ENCODE measurements around the gene RABGGTA.

Gene RABGGTA, protein sequence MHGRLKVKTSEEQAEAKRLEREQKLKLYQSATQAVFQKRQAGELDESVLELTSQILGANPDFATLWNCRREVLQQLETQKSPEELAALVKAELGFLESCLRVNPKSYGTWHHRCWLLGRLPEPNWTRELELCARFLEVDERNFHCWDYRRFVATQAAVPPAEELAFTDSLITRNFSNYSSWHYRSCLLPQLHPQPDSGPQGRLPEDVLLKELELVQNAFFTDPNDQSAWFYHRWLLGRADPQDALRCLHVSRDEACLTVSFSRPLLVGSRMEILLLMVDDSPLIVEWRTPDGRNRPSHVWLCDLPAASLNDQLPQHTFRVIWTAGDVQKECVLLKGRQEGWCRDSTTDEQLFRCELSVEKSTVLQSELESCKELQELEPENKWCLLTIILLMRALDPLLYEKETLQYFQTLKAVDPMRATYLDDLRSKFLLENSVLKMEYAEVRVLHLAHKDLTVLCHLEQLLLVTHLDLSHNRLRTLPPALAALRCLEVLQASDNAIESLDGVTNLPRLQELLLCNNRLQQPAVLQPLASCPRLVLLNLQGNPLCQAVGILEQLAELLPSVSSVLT

DNA sequence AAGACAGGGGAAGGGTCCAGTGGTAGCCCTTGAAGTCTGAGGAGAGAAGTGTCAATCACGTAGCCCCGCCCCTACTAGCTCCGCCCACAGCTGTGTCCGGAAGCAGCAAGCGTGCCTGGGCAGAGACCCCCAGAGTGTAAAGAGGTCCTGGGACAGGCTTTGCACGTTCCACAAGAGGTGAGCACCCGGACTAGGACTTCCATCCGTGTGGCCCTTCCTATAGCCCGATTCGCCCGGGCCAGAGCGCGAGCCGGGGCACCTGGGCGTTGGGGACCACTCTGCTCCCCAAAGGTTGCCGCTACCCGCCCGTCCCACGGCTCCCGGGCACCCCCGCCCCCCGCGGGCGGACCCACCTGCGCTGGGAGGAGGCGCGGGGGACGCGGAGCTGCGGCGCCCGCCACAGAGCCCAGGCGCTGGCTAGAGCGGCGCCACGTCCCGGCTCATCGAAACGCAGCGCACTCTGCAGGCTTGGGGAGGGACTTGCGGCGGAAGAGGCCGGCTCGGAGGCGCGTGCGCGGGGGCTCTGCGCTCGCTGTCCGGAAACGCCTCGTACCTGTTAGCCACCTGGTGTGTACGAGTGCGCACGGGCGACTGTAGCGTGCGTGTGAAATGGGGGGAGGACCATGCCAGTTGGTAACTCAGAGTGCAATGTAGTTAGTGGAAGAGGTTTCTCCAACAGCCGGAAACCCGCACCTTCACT lies at the start of gene RABGGTA:
RABGGTA (minus strand) TSS at position 464 of the 700 bp plus-strand sequence. CDS start 482 bp downstream, outside the sequence.
- in situ Hi-C loops (cut with MboI; ENCODE audit: low sequenced_read_pairs) = no loop called here

DNA sequence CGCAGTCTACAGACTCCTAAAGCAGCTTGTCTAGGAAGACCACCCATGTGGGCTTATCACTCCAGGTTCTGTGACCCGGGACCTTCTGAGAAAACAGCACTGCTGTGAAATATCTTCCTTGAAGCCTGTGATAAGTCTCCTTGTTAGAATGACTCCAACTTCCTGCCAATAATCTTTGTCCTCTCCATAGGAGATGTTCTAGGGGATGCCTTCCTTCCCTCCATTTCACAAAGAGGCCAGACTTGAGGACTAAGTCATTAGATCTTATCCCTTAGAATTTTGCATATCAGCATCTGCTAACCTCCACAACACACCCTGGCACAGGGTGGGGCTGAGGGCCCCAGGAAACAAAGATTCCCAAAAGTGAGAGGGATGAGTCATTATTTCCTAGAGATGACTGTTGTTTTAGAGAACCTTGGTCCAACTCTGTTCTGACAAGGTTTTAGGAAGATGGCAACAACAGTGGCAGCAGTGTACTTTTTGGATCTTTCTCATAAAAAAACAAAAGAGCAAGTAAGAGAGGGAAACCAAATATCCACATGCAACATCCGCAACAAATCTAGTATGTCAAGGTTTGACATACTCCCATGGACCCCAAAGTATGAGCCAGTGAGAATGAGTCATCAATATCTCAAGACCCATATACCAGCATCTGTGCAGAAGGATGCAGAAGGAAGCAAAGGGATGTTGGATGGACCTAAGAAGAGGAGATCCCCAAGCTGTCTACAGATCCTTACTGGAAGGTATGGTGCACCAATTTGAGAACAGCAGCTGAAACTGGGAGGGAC lies 45.9 kb upstream of the RABGGTA start:
- in situ Hi-C loops (cut with MboI; ENCODE audit: low sequenced_read_pairs) = no loop called here

- in situ Hi-C loops (cut with MboI; ENCODE audit: low sequenced_read_pairs) = no loop called here
These were observed 45.2 kb upstream of the RABGGTA start for GRCh38 chr14:24316597-24316950.

DNA sequence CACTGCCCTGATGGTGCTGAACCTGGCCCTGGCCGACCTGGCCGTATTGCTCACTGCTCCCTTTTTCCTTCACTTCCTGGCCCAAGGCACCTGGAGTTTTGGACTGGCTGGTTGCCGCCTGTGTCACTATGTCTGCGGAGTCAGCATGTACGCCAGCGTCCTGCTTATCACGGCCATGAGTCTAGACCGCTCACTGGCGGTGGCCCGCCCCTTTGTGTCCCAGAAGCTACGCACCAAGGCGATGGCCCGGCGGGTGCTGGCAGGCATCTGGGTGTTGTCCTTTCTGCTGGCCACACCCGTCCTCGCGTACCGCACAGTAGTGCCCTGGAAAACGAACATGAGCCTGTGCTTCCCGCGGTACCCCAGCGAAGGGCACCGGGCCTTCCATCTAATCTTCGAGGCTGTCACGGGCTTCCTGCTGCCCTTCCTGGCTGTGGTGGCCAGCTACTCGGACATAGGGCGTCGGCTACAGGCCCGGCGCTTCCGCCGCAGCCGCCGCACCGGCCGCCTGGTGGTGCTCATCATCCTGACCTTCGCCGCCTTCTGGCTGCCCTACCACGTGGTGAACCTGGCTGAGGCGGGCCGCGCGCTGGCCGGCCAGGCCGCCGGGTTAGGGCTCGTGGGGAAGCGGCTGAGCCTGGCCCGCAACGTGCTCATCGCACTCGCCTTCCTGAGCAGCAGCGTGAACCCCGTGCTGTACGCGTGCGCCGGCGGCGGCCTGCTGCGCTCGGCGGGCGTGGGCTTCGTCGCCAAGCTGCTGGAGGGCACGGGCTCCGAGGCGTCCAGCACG lies 44.6 kb upstream of the RABGGTA start:
- in situ Hi-C loops (cut with MboI; ENCODE audit: low sequenced_read_pairs) = no loop called here

GRCh38 chr14:24315243-24315806 lies 43.9 kb upstream of the RABGGTA start:
- in situ Hi-C loops (cut with MboI; ENCODE audit: low sequenced_read_pairs) = no loop called here

DNA sequence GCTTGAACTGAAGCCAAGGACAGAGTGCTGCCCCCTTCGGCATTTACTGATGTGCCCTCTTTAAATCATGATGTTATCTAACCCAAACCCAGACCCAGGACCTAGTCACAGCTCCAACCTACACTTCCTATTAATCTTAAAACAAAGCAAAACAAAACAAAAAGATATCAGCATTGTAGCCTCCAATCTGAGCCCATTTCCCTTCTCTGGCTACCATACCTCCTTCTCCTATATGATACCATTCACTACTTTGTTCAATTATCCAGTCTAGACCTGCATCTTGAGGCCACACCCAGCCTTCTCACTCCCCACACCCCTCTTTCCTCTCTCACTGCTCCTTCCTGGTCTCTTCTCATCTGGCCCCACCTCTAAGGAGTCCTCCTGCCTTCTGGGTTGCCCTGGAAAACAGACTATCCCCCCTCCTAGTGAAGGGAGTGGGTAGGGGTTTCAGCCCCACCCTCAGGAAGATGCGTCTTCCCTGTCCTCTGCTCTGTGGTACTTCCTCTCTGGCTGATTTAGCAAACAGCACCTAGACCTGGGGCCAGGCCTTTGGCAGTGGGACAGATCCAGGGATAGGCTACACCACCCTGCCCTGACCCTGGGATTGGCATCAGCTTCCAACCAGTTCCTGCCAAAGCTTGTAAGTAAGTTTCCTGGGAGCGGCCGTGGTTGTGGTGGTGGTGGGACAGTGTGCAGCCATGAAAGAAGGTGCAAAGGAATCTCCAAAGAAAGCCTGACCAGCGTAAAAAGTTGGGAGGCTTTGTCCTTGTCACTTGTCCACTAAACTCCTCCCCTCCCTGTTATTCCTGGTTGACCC lies 43.2 kb upstream of the RABGGTA start:
- in situ Hi-C loops (cut with MboI; ENCODE audit: low sequenced_read_pairs) = no loop called here

DNA sequence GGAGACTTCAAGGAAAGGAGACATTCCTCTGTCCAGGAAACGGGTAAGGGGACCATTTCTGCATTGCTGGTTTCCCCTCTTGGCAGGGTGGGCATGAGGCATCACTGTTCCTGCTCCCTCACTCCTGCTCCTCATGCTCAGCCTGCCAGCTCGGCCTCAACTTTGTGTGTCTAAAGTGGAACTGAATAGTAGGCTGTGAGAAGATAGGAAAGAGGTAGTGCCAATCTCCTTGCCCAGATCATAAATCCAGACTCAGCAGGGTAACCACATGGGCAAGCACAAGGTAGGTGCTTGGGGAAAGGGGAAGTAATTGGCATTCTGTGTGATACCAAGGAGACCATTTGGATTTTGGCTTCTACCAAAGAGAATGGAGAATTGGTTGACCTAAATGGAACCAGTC lies 42.5 kb upstream of the RABGGTA start:
- in situ Hi-C loops (cut with MboI; ENCODE audit: low sequenced_read_pairs) = no loop called here

GRCh38 chr14:24312736-24313507 lies 41.5 kb upstream of the RABGGTA start:
- in situ Hi-C loops (cut with MboI; ENCODE audit: low sequenced_read_pairs) = no loop called here

GRCh38 chr14:24311837-24312615 lies 40.6 kb upstream of the RABGGTA start:
- in situ Hi-C loops (cut with MboI; ENCODE audit: low sequenced_read_pairs) = no loop called here

GRCh38 chr14:24310646-24311604 lies 39.5 kb upstream of the RABGGTA start, which contains the start of gene LTB4R:
Gene LTB4R (plus strand): TSS chr14:24311502. CDS start chr14:24315652, 4,150 bp downstream.
- in situ Hi-C loops (cut with MboI; ENCODE audit: low sequenced_read_pairs) = no loop called here

DNA sequence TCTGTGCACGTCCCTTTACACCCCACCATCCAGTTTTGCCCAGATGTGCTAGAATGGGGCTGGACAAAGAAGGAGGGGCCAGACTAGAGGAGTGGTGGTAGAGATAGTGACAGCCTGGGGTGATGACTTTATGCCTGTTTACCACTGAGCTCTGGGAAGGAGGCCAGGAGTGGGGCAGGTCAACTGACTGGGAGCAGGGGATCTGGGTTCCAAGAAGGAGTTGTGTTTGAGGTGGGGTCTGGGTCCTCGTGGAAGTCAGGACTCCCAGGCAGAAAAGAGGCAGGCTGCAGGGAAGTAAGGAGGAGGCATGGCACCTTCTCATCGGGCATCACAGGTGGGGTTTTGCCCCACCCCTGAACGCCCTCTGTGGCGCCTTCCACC lies 38.9 kb upstream of the RABGGTA start:
- in situ Hi-C loops (cut with MboI; ENCODE audit: low sequenced_read_pairs) = no loop called here

DNA sequence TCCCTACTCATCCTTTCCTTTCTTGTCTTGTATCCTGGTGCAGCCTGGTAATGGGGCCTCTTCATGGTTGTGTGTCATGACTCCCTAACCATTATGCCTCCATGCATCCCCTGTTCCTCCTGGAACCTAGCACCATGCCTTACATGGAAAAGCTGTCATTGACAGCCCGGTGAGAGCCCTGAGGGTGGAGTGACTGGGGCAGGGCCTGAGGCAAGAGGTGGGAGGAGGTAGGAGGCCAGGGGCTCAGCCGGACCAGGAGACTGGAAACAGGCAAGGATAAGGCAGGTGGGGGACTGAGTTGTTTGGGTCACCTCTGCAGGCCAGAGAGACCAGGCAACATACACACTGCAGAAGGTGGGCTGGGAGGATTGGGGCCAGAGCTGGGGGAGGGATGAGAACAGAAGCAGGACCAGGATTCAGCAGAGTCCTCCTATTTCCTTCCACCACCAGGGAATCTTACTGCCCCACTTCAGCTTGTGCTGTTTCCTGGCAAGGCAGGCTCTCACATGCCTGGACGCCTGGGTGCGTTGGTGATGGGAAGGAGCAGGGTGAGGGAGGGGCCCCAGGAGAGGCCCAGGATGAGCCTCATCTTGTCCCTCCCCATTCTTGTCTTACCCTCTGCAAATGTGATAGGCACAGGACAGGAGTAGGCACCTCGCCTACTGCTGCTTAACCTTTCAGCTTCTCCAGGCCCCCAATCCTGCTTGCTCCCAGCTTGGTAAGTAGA lies 38.3 kb upstream of the RABGGTA start, which contains the start of gene LTB4R2:
LTB4R2 (plus strand) TSS at position 603 of the 727 bp plus-strand sequence. CDS start 525 bp downstream, outside the sequence.
- in situ Hi-C loops (cut with MboI; ENCODE audit: low sequenced_read_pairs) = no loop called here

DNA sequence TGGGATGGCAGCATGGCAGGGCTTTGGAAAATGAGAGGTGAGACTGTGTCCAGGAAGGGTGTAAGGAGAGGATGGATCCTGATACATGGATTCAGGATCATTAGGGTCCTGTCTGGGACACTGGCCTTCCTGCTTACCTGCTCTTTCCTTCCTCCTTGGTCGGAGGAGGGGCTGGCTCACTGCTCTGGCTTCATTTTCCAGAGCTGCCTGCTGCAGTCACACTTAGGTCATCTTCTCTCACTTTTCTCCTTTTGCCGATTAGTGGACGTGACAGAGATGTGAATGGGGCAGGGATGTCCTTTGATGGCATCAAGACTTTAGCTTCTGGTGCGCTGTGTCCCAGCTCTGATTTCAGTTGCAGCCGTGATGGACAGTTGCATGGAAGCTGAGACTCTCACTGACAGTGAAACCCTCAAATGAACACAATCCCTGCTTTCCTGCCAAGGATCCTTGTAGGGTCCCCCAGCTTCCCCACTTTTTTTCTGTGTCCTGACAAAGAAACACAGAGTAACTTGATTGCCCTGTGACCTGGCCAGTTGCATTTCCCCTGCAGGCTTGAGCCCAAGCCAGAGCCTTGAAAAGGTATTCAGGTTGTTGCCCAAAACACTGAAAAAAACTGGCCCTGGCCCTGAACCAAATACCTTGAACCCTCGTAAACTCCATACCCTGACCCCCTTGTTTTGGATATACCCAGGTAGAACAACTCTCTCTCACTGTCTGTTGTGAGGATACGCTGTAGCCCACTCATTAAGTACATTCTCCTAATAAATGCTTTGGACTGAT lies 37.1 kb upstream of the RABGGTA start:
- in situ Hi-C loops (cut with MboI; ENCODE audit: low sequenced_read_pairs) = no loop called here

DNA sequence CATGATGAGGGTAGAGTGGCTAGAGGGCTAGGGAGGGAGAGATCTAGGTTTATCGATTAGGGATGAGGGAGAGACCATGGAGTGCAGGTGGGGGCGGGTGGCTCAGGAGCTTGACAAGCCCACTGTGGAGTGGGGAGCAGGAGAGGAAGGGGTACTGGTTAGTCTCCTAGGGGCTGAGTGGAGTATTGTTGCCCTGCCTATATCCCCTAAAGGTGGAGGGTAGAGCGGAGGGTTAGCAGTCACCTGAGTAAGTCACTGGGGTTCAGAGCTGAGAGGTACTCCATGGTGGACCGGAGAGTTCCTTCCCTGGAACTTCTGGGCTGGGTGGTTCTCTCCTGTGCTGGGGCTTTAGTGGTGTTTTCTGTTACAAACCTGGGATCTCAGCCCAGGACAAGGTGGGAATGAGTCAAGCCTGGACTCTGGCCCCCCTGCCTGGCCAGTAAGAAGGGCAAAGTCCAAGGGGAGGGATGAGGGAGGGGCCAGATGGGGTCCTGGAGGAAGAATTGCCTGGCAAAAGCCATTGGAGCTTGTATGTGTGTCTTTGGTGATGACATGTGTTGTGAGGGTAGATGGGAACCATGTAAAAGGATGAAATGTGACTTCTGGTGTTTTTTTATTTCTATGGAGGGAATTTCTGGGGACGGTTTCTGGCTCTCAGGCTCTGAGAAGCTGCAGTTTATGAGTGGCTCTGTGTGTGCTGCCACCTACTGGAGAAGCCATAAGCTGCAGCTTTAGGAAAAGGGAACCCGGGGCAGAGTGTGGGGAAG lies 36.4 kb upstream of the RABGGTA start, which contains the start of gene CIDEB:
CIDEB (minus strand) TSS at position 403 of the 767 bp plus-strand sequence; CDS start at position 284, 119 bp downstream.
- in situ Hi-C loops (cut with MboI; ENCODE audit: low sequenced_read_pairs) = no loop called here

Measured in hTERT RPE-1 (cell line).